ENCODE results near the gene CTRB1. TPM values are rescaled to one million over a fixed set of nuclear protein-coding genes. Genes with fewer than 3 reads are reported as not detected.

Gene CTRB1
- polyA plus RNA-seq, 3 donors: 0.11 TPM; not detected in 2

Other genes with a start within 250 kb of the CTRB1 start
- gene WDR59, start 233.9 kb upstream of the CTRB1 start, polyA plus RNA-seq (ENCODE audit: insufficient read length in 3 of 3): 100 to 1,000 TPM in 1 of 3 donors, 10 to 100 TPM in 2; 81.2 to 127 (median 84.4) TPM
- gene ZNRF1, start 220.0 kb upstream of the CTRB1 start, polyA plus RNA-seq (ENCODE audit: insufficient read length in 3 of 3): 10 to 100 TPM; 29.2 to 35.0 (median 33.4) TPM
- 1 to 10 TPM; 4.3 to 7.3 (median 6.8) TPM for gene LDHD, start 102.2 kb upstream of the CTRB1 start, polyA plus RNA-seq (ENCODE audit: insufficient read length in 3 of 3)
- gene ZFP1, start 70.5 kb upstream of the CTRB1 start, polyA plus RNA-seq (ENCODE audit: insufficient read length in 3 of 3): 10 to 100 TPM; 20.5 to 28.2 (median 25.4) TPM
- gene CTRB2, start 11.8 kb upstream of the CTRB1 start, polyA plus RNA-seq (ENCODE audit: insufficient read length in 3 of 3): not detected
- 10 to 100 TPM; 40.5 to 66.3 (median 63.9) TPM for gene BCAR1, start 32.6 kb downstream of the CTRB1 start, polyA plus RNA-seq (ENCODE audit: insufficient read length in 3 of 3)
- 100 to 1,000 TPM; 156 to 197 (median 173) TPM for gene CFDP1, start 214.5 kb downstream of the CTRB1 start, polyA plus RNA-seq (ENCODE audit: insufficient read length in 3 of 3)
- gene TMEM170A, start 245.7 kb downstream of the CTRB1 start, polyA plus RNA-seq (ENCODE audit: insufficient read length in 3 of 3): 10 to 100 TPM; 34.9 to 45.0 (median 41.9) TPM

All from renal cortex interstitium (tissue), 3 donors.